GM19372 (cell line): Measurements from ENCODE around the gene GABBR2.

Experiments
- ATAC-seq: cut with Tn5 transposase; IDR thresholded peaks from one replicate; pipeline ENCODE4 v1.9.1; 2021; ENCODE audit warnings: mild to moderate bottlenecking, low read depth, moderate library complexity; ENCODE audit not compliant: unreplicated experiment

GABBR2 gene

DNA sequence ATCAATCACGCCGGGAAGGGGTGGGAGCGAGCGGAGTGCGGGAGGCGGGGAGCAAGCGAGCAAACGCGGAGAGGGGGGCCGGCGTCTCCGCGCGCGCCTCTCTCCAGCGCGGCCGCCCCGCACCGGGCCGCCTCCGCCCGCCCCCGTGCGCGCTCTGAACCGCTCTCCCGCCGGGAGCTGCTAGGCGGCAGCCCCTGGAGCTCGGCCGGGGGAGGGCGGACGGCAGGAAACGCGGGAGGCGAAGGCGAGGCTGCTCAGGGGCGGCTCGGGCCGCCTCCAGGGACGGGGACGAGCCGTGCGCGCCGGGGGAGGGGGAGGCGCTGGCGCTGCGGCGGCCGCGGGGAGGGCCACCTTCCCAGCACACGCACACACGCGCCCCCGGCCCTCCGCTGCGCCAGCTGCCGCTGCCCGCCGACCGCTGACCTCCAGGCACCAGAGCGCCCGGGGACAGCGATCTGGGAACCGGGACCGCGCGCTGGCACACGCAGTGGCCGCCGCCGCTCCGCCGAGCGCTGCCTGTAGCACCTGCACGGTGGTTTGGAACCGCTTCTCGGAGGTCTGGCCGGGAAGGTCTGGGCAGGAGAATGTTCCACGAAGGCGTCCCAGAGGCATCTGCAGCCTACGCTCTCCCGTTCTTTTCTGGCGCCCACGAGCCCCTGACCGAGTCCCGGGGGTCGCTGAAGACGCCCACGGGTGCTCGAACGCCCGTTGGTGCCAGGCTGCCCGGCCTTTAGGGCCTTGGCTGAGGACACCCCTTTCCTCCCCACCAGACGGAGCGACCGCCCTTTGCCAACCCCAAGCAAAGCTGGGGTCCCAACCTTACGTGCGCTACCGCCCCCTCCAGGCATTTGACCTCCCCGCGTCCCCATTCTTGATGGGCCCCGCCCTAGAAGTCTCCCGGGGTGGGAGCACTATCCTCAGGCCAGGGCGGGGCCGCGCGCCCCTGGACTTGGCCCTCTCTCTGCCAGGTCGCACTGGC is at the start of gene GABBR2:
TSS of gene GABBR2 (minus strand) at position 3 of the 979 bp plus-strand sequence. CDS start 198 bp downstream, outside the sequence.
- ATAC-seq, result no peak

DNA sequence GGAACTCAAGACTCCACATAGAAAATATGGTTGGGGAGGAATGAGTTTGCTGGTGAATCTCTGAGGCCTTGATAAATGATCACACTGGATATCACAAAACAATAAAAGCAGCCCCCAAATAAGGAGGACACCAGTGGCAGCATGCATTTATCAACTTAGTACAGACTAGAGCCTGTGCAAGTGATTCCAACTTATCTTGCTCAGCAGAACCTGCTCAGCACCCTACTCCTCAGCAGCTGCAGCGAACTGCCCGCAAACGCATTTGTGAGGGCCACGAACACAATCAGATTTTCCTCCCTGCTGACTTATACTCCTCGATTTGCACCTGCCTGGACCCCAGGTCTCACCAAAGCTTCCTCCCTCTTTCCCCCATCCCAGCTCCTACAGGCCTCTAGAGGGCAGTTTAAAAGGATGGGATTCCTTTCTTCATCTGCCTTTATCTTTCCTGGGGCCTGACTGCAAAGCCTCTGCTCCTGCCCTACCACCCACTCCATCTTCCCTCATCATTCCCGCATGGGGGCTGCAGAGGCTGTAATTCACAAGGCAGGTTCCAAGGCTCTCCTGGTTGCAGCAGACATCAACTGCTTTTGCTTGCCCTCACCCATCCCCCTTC is 46.4 kb upstream of the GABBR2 start:
- ATAC-seq, result no peak

DNA sequence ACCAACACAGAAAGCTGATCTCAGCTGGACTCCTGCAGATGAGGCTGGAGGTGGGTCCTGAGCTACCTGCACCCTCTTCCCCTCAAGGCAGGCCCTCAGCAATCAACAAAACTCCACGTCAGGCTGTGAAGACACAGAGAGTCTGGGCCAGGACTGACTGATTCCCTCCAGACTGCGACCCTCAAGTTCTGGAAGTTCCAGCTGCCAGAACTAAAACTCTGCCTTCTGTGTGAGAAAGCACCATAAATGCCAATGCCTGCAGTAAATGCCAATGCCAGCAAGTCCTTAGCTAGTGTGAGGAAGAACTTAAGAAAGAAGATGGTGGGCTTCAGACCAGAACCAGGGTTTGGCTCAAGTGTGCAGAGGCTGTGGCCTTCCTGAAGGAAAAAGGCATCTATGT is 42.5 kb upstream of the GABBR2 start:
- no peak for ATAC-seq

DNA sequence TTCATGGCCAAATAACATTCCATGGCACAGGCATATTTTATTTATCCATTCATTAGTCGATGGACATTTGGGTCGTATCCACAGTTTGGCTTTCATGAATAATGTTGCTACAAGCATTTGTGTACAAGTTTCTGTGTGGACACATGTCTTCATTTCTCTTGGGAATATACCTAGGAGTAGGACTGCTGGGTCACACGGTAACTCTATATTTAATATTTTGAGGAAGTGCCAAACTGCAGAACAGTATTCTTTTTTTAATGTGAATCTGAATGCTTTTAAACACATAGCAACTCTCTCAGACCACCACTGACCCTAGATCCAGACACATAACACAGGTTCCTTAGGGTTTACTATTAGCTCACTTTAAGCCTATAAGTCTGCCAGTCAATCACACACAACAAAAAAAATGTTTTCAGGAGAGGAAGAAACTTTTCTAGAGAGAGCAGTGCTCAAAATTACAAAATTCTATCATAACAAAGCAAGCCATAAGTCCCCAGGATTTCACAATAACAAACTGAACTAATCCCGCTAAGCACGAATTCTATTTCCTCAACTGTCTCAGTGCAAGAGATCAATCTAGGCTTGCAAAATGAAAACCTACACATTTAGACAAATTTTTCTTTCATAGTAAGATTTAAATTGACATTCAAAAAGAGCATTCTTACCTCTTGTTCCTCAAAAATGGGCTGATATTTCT is 41.8 kb upstream of the GABBR2 start:
- ATAC-seq, result no peak

DNA sequence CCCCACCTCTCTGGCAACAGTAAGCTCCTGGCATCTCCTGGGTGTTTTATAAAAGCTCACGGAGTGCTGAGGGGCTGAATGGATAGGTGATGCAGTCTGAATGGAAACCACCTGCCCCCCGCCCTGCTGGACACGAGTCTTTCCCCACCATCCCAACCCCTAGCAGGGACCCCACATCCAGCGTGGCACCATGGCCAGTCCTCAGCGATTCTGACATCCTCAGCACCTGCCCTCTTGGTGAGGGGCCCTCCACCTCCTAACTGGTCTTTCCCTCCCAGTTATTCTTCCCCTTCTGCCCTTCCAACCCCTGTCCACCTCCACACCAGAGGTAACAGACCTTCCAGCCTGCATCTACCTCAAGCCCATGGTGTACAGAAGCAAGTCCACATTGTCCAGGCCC is 38.7 kb upstream of the GABBR2 start:
- ATAC-seq, result no peak

DNA sequence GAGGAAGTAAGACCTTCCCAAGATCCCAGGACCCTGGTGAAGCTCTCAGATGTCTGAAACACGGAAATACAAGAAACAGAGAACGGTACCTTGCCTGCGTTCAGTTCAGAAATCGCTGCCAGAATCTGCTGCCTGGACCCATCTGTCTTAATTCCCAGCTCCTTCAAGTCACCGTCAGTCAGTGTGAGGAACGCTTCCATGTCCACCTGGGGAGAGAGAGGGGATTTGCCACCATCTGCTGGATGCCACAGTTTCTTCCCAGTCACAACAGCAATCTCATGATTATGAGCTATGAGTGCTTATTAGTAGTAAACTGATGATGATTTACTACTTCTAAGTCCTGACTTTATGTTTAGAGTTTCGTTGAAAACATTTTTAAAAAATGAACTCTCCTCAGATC is 36.7 kb upstream of the GABBR2 start:
- ATAC-seq, result no peak

DNA sequence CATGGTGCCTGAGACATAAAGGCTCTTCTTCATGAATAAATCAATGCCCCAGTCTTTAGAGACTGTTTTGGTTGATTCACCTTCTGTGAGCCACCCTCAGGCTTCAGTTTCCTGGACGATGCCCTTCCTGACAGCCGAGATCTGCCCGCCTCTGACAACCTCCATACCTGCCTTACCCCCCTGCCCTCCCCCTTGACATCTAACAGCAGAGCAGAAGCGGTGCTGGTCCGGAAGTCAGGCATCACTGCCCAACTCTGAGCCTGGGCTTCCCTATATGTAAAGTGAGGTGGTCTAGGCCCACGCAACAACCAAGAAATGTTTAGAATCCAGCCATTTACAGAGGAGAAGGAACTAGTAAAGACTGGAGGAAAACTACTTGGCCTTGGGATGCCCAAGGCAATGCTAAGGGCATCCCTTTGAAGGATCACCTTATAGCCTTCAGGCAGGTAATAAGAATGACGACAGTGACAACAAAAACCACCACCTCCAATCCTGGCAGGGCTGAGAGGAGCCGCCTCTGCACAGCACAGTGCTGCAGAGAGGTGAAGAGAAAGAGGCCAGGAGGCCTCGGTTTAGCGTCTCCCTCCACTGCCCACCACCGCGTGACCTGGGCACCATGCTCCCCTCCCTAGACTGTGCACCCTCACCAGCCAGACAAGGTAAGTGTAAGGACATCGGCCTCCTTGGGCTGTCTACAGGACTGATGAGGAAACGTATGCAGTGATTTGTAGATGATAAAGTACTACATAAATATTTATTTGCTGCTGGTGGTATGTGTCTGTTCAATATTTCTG is 35.3 kb upstream of the GABBR2 start:
- ATAC-seq, result no peak

DNA sequence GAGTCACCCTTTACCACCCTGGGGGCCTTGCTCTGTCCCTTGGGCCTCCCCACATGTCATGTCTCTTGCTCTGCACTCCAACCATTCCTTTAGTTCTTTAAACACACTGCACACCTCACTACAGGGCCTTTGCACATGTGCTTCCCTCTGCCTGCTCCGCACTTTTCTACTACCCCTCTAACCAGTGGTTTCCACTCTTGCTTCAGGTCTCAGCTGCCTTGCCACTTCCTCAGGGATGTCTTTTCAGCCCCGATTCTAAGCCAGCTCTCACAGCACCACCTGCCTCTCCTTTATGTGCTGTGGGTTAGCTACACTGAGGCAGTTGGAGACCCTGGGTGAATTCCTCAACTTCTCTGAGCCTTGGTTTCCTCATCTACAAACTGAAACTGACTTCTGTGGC is 34.6 kb upstream of the GABBR2 start:
- ATAC-seq, result no peak

DNA sequence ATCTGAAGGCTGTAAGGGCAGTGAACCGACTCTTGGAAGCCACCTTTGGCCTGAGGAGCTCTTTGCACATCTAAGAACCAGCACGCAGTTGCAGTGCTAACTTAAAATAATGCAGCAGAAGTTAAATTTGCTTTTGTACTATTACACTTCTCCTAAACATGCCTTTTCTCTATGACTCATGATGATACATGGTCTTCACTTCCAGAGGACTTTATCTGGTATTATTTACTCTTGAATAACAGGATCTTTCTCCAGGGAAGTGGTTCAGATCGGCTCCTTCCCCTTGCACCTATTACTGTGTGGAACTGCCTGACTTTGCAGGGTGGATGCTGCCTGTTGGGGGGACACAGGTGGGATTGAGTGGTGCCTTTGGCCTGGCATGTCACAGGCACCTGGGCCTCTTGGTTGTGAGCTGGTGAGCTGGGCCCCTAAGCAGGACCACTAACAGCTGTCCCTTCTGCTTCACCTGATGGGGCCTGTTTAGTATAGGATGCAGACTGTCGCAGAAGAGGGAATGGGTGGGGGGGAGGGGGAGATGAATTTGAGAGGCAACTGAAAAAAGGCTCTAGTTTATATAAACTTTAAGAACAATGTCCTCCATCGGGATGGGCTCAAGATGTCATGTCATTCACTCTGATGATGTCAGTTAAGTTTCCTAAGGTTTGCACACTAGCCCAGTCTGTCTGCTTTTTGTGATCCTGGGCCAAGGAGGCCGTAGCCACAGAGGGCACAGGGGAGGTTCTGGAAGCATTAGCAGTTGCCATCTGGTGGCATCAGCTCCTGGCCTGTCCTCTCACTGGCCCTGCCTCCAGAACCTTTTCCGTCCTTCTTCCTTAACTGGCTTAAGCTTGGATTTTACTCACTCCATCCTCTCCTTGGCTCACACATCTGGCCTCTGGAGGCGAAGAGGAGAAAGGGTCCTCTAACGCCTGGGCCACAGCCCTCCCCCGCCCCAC is 33.9 kb upstream of the GABBR2 start:
- no peak for ATAC-seq

DNA sequence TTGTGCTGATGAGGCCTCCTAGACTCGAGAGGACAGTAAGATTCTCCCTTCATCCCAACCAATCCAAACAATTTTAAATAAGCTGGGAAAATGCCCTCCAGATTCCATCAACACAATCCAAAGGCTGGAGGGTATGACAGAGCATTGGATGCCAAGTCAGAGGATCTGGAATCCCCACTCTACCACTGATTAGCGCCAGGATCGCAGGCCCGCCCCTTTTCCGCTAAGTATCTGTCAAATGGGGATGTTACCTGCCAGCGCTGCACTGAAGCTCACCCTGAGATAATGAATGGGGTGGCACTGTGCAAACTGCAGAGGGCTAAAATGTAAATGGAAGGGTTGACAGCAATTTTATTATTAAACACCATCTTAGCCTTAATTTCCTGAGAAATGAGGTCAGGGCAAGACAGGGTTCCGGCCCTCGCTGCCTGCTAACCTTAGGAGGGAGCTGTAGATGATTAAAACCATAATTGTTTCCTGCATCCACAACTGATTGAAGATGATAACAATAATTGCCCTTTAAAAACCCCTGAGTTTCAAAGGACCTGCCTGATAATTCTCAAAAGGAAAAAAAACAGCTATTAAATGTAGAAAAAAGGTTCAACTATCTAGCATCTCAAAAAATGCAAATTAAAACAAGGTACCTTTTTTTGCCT is 31.6 kb upstream of the GABBR2 start:
- no peak for ATAC-seq

DNA sequence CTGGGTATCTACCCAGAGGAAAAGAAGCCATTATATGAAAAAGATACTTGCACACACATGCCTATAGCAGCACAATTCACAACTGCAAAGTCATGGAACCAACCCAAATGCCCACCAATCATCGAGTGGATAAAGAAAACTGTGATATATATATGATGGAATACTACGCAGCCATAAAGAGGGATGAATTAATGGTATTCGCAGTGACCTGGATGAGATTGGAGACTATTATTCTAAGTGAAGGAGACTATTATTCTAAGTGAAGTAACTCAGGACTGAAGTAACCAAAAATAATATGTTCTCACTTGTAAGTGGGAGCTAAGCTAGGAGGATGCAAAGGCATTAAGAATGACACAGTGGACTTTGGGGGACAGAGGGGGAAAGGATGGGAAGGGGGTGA is 30.0 kb upstream of the GABBR2 start:
- ATAC-seq, result no peak

DNA sequence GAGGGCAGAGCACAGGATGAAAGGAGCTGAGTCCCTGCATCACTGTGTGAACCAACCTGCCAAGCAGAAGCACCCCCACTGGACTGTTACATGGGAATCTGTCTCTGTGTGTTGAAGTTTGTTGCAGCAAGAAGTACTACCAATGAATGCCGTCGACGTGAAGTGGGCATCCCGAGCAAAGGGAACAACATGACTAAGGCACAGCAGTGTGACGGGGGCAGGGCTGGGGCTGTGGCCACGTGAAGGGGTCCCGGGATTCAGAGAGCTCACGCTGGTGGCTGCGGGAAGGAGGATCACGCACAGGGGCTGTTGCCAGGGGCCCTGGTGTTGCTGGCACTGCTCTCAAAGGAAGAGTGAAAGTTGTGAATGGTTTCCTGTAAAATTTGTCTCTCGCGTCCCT is 27.5 kb upstream of the GABBR2 start:
- no peak for ATAC-seq

DNA sequence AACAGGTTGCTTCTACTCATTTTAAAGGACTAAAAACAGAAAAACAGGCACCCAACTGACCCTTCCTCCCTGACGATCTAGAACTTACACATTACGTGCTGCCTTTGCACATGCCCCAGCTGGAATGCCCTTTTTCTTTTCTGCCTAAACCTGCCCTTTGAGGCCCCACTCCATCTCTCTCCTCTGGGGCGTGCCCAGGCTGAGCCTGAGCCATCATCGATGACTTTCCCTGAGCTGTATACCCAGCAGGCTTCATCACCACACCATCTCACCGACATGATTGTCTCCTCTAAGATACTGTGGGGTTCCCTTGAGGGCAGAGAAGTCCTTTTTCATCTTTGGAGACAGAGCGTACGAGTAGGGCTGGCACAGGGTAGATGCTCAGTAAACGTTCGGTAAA is 24.1 kb upstream of the GABBR2 start:
- ATAC-seq, result no peak

DNA sequence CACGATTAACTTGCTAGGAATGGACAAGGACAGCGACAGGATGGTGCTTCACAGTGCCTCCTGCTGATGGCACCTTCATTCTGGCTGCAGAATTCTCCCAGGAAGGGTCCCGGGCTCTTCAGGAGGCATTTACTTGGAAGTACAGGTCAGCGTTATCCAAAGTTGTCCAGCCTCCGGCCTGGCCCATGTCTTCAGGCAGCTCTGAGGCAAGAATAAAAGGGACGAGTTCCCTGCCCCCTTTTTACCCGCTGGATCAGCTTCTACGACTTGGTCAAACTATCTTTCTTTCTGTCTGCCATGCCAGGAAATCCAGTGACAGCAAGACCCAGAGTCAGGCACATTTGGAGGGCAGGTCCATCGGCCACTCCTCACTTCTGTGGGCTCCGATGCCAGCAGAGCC is 23.4 kb upstream of the GABBR2 start:
- ATAC-seq, result no peak

DNA sequence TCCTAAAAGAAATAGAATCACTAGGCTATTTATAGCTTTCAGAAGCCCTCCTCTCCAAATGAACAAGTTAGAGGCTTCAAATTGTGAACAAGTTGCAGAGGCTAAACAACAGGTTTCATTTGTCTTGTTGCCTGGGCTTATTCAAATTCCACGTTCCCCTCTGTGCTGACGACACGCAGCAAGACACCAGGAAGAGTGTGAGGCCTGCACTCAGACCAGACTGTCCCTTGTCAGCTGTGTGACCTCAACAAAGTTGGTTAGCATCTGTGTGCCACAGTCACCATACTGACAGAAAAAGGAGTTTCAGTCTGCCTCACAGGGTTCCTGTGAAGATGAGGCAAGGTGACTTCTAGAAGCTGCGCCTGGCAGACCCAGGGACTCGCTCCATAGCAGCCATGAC is 22.1 kb upstream of the GABBR2 start:
- no peak for ATAC-seq

DNA sequence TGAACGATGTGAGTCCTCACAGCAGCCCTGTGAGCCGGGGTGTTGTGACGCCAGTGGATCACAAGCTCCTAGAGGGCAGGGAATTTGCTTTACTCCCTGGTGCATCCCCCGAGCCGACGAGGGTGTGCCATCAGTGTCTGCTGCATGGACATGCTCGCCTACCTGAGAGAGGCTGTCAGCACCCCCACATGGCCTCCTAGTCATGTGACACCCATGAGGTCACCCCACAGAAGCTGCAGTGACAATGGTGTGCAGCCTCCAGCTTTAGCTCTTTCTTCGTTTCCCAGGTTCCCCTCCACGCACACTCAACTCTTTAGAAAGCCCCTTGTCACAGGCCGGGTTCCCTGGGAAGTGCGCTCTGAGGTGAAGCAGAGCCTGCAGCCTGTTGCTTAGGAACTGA is 19.8 kb upstream of the GABBR2 start:
- no peak for ATAC-seq

DNA sequence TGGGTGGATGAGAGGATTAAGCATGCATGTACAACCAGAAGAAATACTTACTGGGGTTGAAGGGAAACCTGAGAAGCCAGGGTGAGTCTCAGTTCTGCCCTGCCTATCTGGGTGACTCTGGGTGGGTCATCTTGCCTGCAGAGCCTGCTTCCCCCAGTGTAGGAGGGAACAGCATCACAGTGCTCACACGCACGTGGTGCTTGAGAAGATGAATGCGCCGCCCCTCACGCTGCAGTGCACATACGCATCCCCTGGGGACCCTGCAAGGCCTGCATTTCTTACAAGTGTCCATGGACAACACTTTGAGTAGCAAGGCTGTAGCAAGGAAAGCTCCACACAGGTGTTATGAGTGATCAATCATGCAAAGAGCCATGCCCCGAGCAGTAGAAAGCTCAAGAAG is 18.7 kb upstream of the GABBR2 start:
- no peak for ATAC-seq

DNA sequence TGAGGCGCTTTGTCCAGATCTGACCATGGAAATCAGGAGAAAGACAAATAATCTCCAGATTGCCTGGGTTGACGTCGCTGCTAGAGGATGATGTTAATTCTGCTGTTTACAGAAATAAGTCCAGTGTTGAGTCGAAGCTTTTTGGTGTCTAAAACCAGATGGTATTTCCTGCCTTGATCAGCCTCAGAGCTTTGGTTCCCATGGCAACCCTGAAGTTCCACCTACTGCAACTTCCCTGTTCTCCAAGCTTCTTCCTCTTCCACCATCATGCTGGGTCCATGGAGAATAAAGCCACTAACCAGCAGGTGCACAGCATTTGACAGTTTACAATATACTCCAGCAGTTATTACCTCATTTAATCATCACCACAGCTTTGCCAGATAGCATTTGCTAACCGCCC is 18.0 kb upstream of the GABBR2 start:
- ATAC-seq, result no peak
